ENCODE measurements around the gene ZNF805.
"Not testable (repeated sequence)": the region's sequence is repeated elsewhere in the genome, so short reads cannot be mapped to it uniquely, and the experiment has no call there.

ZNF805 gene

GRCh38 chr19:57240311-57241090 is at the start of gene ZNF805:
Gene ZNF805, plus strand, starts transcription at chr19:57240632. Its CDS starts 260 bp downstream, at chr19:57240892.
- DNase-seq: peak; percentile 95

- peak; percentile 79 for DNase-seq
Observed at GRCh38 chr19:57191141-57192076, 49.0 kb upstream of the ZNF805 start, which contains the start of gene ZNF264. Gene ZNF264, plus strand, starts transcription at chr19:57191500. Its CDS starts 414 bp downstream, at chr19:57191914.

- no peak for DNase-seq
Observed at GRCh38 chr19:57192077-57192420, 48.4 kb upstream of the ZNF805 start.

- DNase-seq: no peak
Observed at GRCh38 chr19:57192993-57193392, 47.4 kb upstream of the ZNF805 start.

- not testable (repeated sequence) for DNase-seq
Observed at GRCh38 chr19:57197874-57198273, 42.6 kb upstream of the ZNF805 start.

- DNase-seq: no peak
Observed at GRCh38 chr19:57202160-57202559, 38.3 kb upstream of the ZNF805 start.

- no peak for DNase-seq
Observed at GRCh38 chr19:57210381-57210780, 30.1 kb upstream of the ZNF805 start.

GRCh38 chr19:57212109-57212508 is 28.3 kb upstream of the ZNF805 start:
- no peak for DNase-seq

GRCh38 chr19:57227502-57227901 is 12.9 kb upstream of the ZNF805 start:
- no peak for DNase-seq

- DNase-seq: no peak
Observed at GRCh38 chr19:57231686-57232085, 8.7 kb upstream of the ZNF805 start.

GRCh38 chr19:57233207-57233606 is 7.2 kb upstream of the ZNF805 start:
- DNase-seq: no peak

GRCh38 chr19:57239982-57240310 is 486 bp upstream of the ZNF805 start:
- DNase-seq: no peak

GRCh38 chr19:57241176-57241575 is 744 bp downstream of the ZNF805 start:
- no peak for DNase-seq

- DNase-seq: no peak
Observed at GRCh38 chr19:57242821-57243220, 2.4 kb downstream of the ZNF805 start.

- no peak for DNase-seq
Observed at GRCh38 chr19:57244513-57244912, 4.1 kb downstream of the ZNF805 start.

GRCh38 chr19:57245066-57245465 is 4.6 kb downstream of the ZNF805 start:
- DNase-seq: no peak

- DNase-seq: no peak
Observed at GRCh38 chr19:57245959-57246358, 5.5 kb downstream of the ZNF805 start.

- DNase-seq: no peak
Observed at GRCh38 chr19:57248646-57249045, 8.2 kb downstream of the ZNF805 start.

GRCh38 chr19:57249329-57249728 is 8.9 kb downstream of the ZNF805 start:
- DNase-seq: no peak

- DNase-seq: not testable (repeated sequence)
Observed at GRCh38 chr19:57253767-57254166, 13.3 kb downstream of the ZNF805 start.

GRCh38 chr19:57262044-57262443 is 21.6 kb downstream of the ZNF805 start:
- no peak for DNase-seq

GRCh38 chr19:57263244-57263741 is 22.9 kb downstream of the ZNF805 start:
- no peak for DNase-seq

GRCh38 chr19:57267291-57267690 is 26.9 kb downstream of the ZNF805 start:
- DNase-seq: no peak

All from COR-L47 (cell line).